ENCODE data around the gene PDE3B. TPM values are rescaled to one million over a fixed set of nuclear protein-coding genes. Genes with fewer than 3 reads are reported as not detected.

The PDE3B gene
- polyA plus RNA-seq, 1 donor (not counting 4 experiments of a cell fraction or from before 2014, with no cell fraction given), result 0.01 TPM

- no peak for TF ChIP-seq EZH2 (IDR thresholded peaks at IDR 0.05; ENCODE audit: low read length)
- TF ChIP-seq, protein P1, sequence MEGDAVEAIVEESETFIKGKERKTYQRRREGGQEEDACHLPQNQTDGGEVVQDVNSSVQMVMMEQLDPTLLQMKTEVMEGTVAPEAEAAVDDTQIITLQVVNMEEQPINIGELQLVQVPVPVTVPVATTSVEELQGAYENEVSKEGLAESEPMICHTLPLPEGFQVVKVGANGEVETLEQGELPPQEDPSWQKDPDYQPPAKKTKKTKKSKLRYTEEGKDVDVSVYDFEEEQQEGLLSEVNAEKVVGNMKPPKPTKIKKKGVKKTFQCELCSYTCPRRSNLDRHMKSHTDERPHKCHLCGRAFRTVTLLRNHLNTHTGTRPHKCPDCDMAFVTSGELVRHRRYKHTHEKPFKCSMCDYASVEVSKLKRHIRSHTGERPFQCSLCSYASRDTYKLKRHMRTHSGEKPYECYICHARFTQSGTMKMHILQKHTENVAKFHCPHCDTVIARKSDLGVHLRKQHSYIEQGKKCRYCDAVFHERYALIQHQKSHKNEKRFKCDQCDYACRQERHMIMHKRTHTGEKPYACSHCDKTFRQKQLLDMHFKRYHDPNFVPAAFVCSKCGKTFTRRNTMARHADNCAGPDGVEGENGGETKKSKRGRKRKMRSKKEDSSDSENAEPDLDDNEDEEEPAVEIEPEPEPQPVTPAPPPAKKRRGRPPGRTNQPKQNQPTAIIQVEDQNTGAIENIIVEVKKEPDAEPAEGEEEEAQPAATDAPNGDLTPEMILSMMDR (optimal IDR thresholded peaks at IDR 0.05 in 1 of 3, IDR thresholded peaks at IDR 0.05 in 1 of 3, conservative IDR thresholded peaks at IDR 0.05 in 1 of 3; ENCODE audit: extremely low read depth in 1 of 3, insufficient read depth in 2 of 3, low read length in 3 of 3), result no peak
- FAIRE-seq, result peak; percentile 89
- no peak overlapping the region for H2AFZ ChIP-seq (ENCODE audit: control insufficient read depth, low read length)
- no peak overlapping the region for H3K4me2 ChIP-seq (ENCODE audit: control insufficient read depth, extremely low read depth, insufficient read depth, low read depth, low read length)
- no peaks in the 10 kb centered on the region for H4K20me1 ChIP-seq (ENCODE audit: control insufficient read depth, extremely low read depth, insufficient read depth, low read length)
- no peak overlapping the region for H3K4me3 ChIP-seq (ENCODE audit: control insufficient read depth in 2 of 3, extremely low read depth in 1 of 3, insufficient read depth in 2 of 3, low read depth in 1 of 3, low read length in 3 of 3)
- H3K9ac ChIP-seq (ENCODE audit: control insufficient read depth, extremely low read depth, insufficient read depth, low read length), result no peak overlapping the region
- H3K36me3 ChIP-seq (ENCODE audit: control insufficient read depth in 2 of 2, extremely low read depth in 1 of 2, insufficient read depth in 2 of 2, low read length in 2 of 2), result no peaks in the 10 kb centered on the region
- H3K9me1 ChIP-seq (ENCODE audit: control insufficient read depth, extremely low read depth, insufficient read depth, low read length), result no peaks in the 10 kb centered on the region
- H3K27me3 ChIP-seq (ENCODE audit: control insufficient read depth, extremely low read depth, insufficient read depth, low read length), result peaks cover 12% of the 10 kb centered on the region
- no peaks in the 10 kb centered on the region for H3K79me2 ChIP-seq (ENCODE audit: control insufficient read depth, insufficient read depth, low read length)
- H3K4me1 ChIP-seq (ENCODE audit: control insufficient read depth, extremely low read depth, insufficient read depth, low read length), result peaks cover 3% of the 10 kb centered on the region
- DNase-seq (ENCODE audit: low read depth, low spot score), result no peak
- H3K27ac ChIP-seq (ENCODE audit: control insufficient read depth, insufficient read depth, low read length), result no peak overlapping the region
- no peaks in the 10 kb centered on the region for H3K9me3 ChIP-seq (ENCODE audit: control insufficient read depth, low read depth, low read length)
- dilution Hi-C loops (cut with MboI; ENCODE audit: extremely low pct_ligation_motif_present, low sequenced_read_pairs), result no loop called here
These were observed 259.2 kb downstream of the PDE3B start for GRCh38 chr11:14902650-14903350.

DNA sequence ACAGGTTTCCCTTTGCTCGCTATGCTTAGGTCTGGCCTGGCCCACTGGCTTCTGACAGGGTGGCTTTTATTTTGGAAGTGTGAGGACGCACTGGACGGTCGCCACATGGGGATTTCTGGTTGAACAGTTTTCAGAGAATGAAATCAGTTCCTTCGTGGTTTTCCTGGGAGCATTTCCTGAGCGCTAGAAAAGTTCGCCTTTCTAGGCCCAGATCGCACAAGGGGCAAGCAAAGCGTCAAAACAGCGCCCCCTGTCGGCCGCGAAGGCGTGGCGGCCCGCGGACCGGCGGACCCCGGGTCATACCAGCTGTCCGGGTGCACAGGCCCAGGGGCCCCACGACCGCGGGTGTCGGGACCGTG is 261.1 kb downstream of the PDE3B start:
- FAIRE-seq (no peak), DNase-seq (ENCODE audit: low read depth, low spot score) (no peak)
- Histone ChIP-seq H4K20me1 (ENCODE audit: control insufficient read depth, extremely low read depth, insufficient read depth, low read length) (no peaks in the 10 kb centered on the region), H3K9me3 (ENCODE audit: control insufficient read depth, low read depth, low read length) (no peaks in the 10 kb centered on the region), H3K79me2 (ENCODE audit: control insufficient read depth, insufficient read depth, low read length) (no peaks in the 10 kb centered on the region), H3K27me3 (ENCODE audit: control insufficient read depth, extremely low read depth, insufficient read depth, low read length) (peaks cover 12% of the 10 kb centered on the region), H3K4me2 (ENCODE audit: control insufficient read depth, extremely low read depth, insufficient read depth, low read depth, low read length) (no peak overlapping the region), H3K4me3 (ENCODE audit: control insufficient read depth in 2 of 3, extremely low read depth in 1 of 3, insufficient read depth in 2 of 3, low read depth in 1 of 3, low read length in 3 of 3) (no peak overlapping the region), H3K27ac (ENCODE audit: control insufficient read depth, insufficient read depth, low read length) (no peak overlapping the region), H3K4me1 (ENCODE audit: control insufficient read depth, extremely low read depth, insufficient read depth, low read length) (peaks cover 3% of the 10 kb centered on the region), H2AFZ (ENCODE audit: control insufficient read depth, low read length) (no peak overlapping the region), H3K9ac (ENCODE audit: control insufficient read depth, extremely low read depth, insufficient read depth, low read length) (no peak overlapping the region), H3K36me3 (ENCODE audit: control insufficient read depth in 2 of 2, extremely low read depth in 1 of 2, insufficient read depth in 2 of 2, low read length in 2 of 2) (no peaks in the 10 kb centered on the region), H3K9me1 (ENCODE audit: control insufficient read depth, extremely low read depth, insufficient read depth, low read length) (no peaks in the 10 kb centered on the region)
- no peak for TF ChIP-seq EZH2 (IDR thresholded peaks at IDR 0.05; ENCODE audit: low read length)
- TF ChIP-seq, protein P1 (optimal IDR thresholded peaks at IDR 0.05 in 1 of 3, IDR thresholded peaks at IDR 0.05 in 1 of 3, conservative IDR thresholded peaks at IDR 0.05 in 1 of 3; ENCODE audit: extremely low read depth in 1 of 3, insufficient read depth in 2 of 3, low read length in 3 of 3), result peak in 2 of 3 experiments; percentile 68 to 77
- dilution Hi-C loops (cut with MboI; ENCODE audit: extremely low pct_ligation_motif_present, low sequenced_read_pairs), result no loop called here

Data from keratinocyte (primary cell).